ENCODE results near the gene CCDC69.

DNA sequence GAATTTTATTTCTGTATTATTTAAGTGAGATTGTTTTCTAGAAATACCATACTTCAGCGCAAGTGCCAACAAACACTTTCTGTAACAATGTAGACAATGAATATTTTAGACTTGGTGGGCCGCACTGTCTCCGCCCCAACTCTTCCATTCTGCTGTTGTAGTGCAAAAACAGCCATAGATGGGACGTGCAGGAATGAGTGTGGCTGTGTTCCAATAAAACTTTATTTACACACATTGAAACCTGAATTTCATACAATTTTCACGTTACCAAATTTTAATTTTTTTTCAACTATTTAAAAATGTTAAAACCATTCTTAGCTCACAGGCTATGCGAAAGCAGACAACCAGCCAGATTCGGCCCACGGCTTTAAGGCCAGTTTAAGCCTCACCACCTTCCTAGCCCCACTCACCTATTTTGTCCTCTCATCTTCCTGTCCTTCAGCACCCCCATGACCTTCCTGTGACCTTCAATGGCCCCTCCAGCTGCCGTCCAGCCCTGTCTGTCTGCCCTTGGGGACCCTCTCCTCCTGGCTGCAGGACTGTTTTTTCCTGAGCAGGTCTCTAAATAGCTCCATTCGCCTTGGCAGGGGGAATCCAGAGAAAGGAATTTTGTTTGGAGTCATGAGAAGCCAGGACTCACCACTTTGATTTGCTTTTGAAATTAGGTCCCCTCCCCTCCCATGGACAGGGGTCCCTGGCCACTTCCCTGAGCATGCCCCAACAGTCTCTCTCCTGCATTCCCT, 55.1 kb downstream of the CCDC69 start:
- TF ChIP-seq, protein P1, sequence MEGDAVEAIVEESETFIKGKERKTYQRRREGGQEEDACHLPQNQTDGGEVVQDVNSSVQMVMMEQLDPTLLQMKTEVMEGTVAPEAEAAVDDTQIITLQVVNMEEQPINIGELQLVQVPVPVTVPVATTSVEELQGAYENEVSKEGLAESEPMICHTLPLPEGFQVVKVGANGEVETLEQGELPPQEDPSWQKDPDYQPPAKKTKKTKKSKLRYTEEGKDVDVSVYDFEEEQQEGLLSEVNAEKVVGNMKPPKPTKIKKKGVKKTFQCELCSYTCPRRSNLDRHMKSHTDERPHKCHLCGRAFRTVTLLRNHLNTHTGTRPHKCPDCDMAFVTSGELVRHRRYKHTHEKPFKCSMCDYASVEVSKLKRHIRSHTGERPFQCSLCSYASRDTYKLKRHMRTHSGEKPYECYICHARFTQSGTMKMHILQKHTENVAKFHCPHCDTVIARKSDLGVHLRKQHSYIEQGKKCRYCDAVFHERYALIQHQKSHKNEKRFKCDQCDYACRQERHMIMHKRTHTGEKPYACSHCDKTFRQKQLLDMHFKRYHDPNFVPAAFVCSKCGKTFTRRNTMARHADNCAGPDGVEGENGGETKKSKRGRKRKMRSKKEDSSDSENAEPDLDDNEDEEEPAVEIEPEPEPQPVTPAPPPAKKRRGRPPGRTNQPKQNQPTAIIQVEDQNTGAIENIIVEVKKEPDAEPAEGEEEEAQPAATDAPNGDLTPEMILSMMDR (IDR thresholded peaks at IDR 0.05) = no peak
- TF ChIP-seq EZH2 (IDR thresholded peaks at IDR 0.05) = no peak
- TF ChIP-seq EZH2phosphoT487 (IDR thresholded peaks at IDR 0.05) = no peak

All from neural progenitor cell (in vitro differentiated cells).